ENCODE data around the gene SFRP5. TPM values are rescaled to one million over a fixed set of nuclear protein-coding genes. Genes with fewer than 3 reads are reported as not detected.

The SFRP5 gene
- total and polyA plus RNA-seq, 7 donors: 0.46 to 24.6 (median 9.9) TPM

DNA sequence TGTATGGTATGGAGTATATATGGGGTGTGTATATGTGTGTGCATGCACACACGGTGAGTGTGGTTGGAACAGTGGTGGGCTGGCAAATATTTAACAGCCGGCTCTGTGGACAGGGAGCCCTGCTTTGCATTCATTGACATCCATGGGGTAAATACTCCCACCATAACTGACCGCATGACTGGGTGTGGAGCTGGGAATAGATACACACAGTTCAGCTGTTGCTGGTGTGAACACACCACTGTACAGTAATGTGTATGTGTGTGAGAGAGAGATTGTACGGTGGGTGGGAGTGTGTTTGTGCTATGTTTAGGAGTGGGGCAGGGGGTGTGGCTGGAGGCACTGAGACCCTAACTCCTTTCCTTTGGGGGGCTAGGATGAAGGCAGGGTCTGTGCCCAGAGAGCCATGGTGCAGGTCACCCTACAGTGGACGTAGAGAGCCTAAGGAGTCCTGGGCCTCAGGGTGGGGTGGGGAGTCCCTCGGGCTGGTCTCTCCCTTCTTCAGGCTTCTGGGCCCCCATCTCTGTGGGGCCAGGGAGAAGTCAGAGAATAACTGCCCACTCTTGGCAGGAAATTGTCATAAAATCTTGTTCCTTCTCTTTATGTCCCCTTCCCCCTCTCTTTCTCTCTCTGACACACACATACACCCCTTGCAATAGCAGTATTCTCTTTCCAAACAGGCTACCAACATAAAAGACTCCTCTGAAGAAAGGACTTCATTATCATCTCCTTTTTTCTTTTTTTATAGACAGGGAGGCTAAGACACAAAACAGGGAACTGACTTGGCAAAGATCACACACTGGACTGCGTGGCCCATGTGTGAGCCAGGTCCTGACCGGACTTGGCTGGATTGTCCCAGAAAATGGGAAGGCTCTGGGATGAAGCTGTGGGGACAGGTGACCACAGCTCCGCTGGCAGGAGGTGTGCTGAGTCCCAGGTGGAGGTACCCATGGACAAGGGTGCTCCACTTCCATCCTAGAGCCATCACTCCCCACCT, 3.2 kb downstream of the SFRP5 start:
- no peak overlapping the region for H3K27ac ChIP-seq
- no peaks in the 10 kb centered on the region for H3K36me3 ChIP-seq
- no peak overlapping the region for H3K4me3 ChIP-seq
- WGBS, 2 donors: 83 to 92% methylated on average over 9 of the region's 9 CpGs
- no peaks in the 10 kb centered on the region for H3K9me3 ChIP-seq
- TF ChIP-seq EP300 (IDR thresholded peaks at IDR 0.05) (no peak), POLR2AphosphoS5 (IDR thresholded peaks at IDR 0.05) (no peak), POLR2A (IDR thresholded peaks at IDR 0.05) (no peak)
- TF ChIP-seq, protein P1, sequence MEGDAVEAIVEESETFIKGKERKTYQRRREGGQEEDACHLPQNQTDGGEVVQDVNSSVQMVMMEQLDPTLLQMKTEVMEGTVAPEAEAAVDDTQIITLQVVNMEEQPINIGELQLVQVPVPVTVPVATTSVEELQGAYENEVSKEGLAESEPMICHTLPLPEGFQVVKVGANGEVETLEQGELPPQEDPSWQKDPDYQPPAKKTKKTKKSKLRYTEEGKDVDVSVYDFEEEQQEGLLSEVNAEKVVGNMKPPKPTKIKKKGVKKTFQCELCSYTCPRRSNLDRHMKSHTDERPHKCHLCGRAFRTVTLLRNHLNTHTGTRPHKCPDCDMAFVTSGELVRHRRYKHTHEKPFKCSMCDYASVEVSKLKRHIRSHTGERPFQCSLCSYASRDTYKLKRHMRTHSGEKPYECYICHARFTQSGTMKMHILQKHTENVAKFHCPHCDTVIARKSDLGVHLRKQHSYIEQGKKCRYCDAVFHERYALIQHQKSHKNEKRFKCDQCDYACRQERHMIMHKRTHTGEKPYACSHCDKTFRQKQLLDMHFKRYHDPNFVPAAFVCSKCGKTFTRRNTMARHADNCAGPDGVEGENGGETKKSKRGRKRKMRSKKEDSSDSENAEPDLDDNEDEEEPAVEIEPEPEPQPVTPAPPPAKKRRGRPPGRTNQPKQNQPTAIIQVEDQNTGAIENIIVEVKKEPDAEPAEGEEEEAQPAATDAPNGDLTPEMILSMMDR (IDR thresholded peaks at IDR 0.05): no peak
- H3K27me3 ChIP-seq: peaks cover 17 to 47% (median 30%) of the 10 kb centered on the region in 3 donors
- DNase-seq: no peak
- peaks cover 0 to 11% (median 8%) of the 10 kb centered on the region in 4 donors for H3K4me1 ChIP-seq
- intact Hi-C loops (cut with DNase I): no loop called here

GRCh38 chr10:97766996-97767924, 4.5 kb downstream of the SFRP5 start:
- peaks cover 14 to 36% (median 27%) of the 10 kb centered on the region in 3 donors for H3K27me3 ChIP-seq
- intact Hi-C loops (cut with DNase I): no loop called here
- 74 to 88% methylated on average over 22 of the region's 22 CpGs for WGBS, 2 donors
- peaks cover 0 to 2% (median 0%) of the 10 kb centered on the region in 4 donors for H3K36me3 ChIP-seq
- no peak overlapping the region for H3K4me3 ChIP-seq
- DNase-seq: no peak
- H3K27ac ChIP-seq: no peak overlapping the region
- no peaks in the 10 kb centered on the region for H3K9me3 ChIP-seq
- TF ChIP-seq, protein P1 (IDR thresholded peaks at IDR 0.05): no peak
- no peak for TF ChIP-seq POLR2A (IDR thresholded peaks at IDR 0.05)
- H3K4me1 ChIP-seq: peaks cover 0 to 11% (median 8%) of the 10 kb centered on the region in 4 donors

DNA sequence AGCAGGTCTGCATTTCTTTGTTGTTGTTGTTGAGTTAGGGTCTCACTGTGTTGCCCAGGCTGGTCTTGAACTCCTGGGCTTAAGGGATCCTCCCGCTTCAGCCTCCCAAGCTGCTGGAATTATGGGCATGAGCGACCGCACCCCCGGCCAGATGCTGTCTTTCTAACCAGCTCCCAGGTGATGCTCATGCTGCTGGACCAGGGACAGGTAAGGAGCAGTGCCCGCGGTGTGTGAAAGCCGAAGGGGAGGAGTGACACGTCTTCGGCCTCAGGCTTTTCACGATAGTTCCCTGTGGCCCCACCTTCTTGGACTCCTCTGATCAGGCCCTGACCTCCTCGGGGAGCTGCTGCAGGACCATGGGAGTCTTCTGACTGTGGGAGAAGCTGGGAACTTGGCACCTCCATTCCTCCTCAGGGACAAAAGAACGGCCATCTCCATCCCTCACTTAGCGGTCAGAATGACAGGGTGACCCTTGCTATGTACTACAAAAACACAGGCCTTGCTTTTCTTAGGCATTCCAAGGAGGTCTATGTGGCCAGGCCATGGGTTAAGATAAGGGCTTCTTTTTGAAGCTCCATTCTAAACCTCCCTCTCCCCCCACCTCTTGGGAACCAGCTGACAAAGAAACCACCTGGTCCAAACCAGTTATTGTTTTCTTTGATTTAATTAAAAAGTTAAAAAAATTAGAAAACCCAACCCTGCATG, 5.5 kb downstream of the SFRP5 start:
- Histone ChIP-seq H3K9me3 (no peaks in the 10 kb centered on the region), H3K27me3 (peaks cover 8 to 26% (median 19%) of the 10 kb centered on the region in 3 donors), H3K36me3 (peaks cover 0 to 7% (median 0%) of the 10 kb centered on the region in 4 donors), H3K4me3 (no peak overlapping the region), H3K27ac (no peak overlapping the region), H3K4me1 (peaks cover 0 to 5% (median 4%) of the 10 kb centered on the region in 4 donors)
- DNase-seq: no peak
- TF ChIP-seq POLR2A (IDR thresholded peaks at IDR 0.05): no peak
- TF ChIP-seq EP300 (IDR thresholded peaks at IDR 0.05): no peak
- TF ChIP-seq POLR2AphosphoS5 (IDR thresholded peaks at IDR 0.05): no peak
- TF ChIP-seq, protein P1 (IDR thresholded peaks at IDR 0.05): no peak
- intact Hi-C loops (cut with DNase I): no loop called here
- 93 to 94% methylated on average over 13 of the region's 13 CpGs for WGBS, 2 donors

GRCh38 chr10:97765201-97765600, 6.6 kb downstream of the SFRP5 start:
- intact Hi-C loops (cut with DNase I): no loop called here
- WGBS, 2 donors: 26 to 70% methylated on average over 15 of the region's 15 CpGs
- no peak overlapping the region for H3K4me3 ChIP-seq
- H3K27me3 ChIP-seq: peaks cover 4 to 15% (median 8%) of the 10 kb centered on the region in 3 donors
- DNase-seq: no peak
- H3K27ac ChIP-seq: peak overlapping the region in 2 of 4 donors; percentile 31 to 60
- H3K9me3 ChIP-seq: no peaks in the 10 kb centered on the region
- TF ChIP-seq POLR2AphosphoS5 (IDR thresholded peaks at IDR 0.05) (no peak), EP300 (IDR thresholded peaks at IDR 0.05) (no peak), POLR2A (IDR thresholded peaks at IDR 0.05) (no peak)
- TF ChIP-seq, protein P1 (IDR thresholded peaks at IDR 0.05): no peak
- no peaks in the 10 kb centered on the region for H3K4me1 ChIP-seq
- peaks cover under 1 to 14% (median 3%) of the 10 kb centered on the region in 4 donors for H3K36me3 ChIP-seq

Measured in sigmoid colon (tissue), 7 donors.